T-helper 17 cell (primary cell): ENCODE results near the gene EPB41L4B. TPM values are rescaled to one million over a fixed set of nuclear protein-coding genes. Genes with fewer than 3 reads are reported as not detected.

Experiments used
- ATAC-seq: fragments of 150-1000 bp; cut with Tn5 transposase; 2 replicates; pipeline ENCODE4 v1.10.0; 2021; ENCODE audit warnings: mild to moderate bottlenecking, moderate library complexity
- DNase-seq, 3 donors: peaks; one replicate each; pipeline versions ENCODE4 v3.0.0 to v3.0.0-alpha.2; 2020 to 2021
- H3K9me3 ChIP-seq: one replicate; pipeline ENCODE4 v1.7.0; 2013; ENCODE audit warnings: low read length, mild to moderate bottlenecking; ENCODE audit not compliant: control insufficient read depth, poor library complexity, severe bottlenecking
- H3K27ac Mint-ChIP-seq: one replicate; pipeline ENCODE4 v1.8.0; 2022; ENCODE audit warnings: mild to moderate bottlenecking, moderate library complexity, mixed read lengths
- H3K27me3 Mint-ChIP-seq: one replicate; pipeline ENCODE4 v1.8.0; 2022; ENCODE audit warnings: mixed read lengths
- H3K36me3 Mint-ChIP-seq: one replicate; pipeline ENCODE4 v1.8.0; 2022; ENCODE audit warnings: low read depth, mixed read lengths
- H3K4me1 Mint-ChIP-seq: one replicate; pipeline ENCODE4 v1.8.0; 2022; ENCODE audit warnings: mild to moderate bottlenecking, mixed read lengths
- H3K4me3 Mint-ChIP-seq: one replicate; pipeline ENCODE4 v1.8.0; 2022; ENCODE audit warnings: mild to moderate bottlenecking, moderate library complexity, mixed read lengths
- total RNA-seq, 4 donors: library from RNA in 2 of 4; stranded (reverse) in 2 of 4; gene quantifications; one replicate each; pipeline ENCODE4 v1.2.3 and lab custom pipeline; 2022 to 2026

EPB41L4B gene
- total RNA-seq, 2 donors from 2014 or later = not detected

DNA sequence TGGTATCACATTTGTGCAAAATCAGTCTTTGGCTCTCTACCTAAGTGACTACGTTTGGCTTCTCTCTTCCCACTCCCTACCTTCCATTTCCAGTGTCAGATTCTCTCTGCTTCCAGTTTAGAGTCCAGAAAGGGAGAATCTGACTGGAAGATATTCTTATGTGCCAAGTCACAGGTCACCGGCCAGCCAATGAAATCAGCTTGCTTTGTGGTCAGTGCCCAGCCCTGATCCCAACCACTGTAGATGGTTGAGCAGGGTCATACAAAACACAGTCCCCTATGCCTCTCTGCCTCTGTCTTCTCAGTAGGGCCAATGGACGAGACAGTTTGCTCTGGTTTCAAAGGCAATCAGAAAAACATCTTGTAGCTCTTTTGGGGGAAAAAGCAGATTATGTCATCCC is 15.6 kb upstream of the EPB41L4B start:
- DNase-seq (no peak), ATAC-seq (no peak)
- no peaks in the 10 kb centered on the region for H3K36me3 Mint-ChIP-seq
- H3K4me3 Mint-ChIP-seq = no peak overlapping the region
- H3K4me1 Mint-ChIP-seq = peaks cover 2% of the 10 kb centered on the region
- H3K9me3 ChIP-seq = no peaks in the 10 kb centered on the region
- peaks cover 21% of the 10 kb centered on the region for H3K27me3 Mint-ChIP-seq
- no peak overlapping the region for H3K27ac Mint-ChIP-seq

DNA sequence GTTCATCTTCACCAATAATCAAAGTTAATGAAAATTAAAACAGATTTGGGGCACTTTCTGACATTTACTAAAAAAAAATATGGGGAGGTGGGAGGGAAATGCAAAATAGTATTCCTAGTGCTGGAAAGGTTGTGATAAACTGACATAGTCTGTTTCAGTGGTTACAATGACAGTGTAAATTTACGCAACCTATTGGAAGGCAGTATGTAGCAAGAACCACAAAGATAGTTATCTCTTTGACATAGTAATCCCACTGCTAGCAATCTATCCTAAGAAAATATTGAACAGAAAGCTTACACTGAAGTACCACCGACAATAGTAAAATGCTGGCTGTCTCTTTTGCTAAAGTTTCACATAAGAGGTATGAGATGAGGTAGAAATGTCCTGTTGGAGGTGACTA is 15.1 kb upstream of the EPB41L4B start:
- ATAC-seq (no peak), DNase-seq (no peak)
- Mint-ChIP-seq H3K4me3 (no peak overlapping the region), H3K36me3 (no peaks in the 10 kb centered on the region), H3K4me1 (peaks cover 2% of the 10 kb centered on the region), H3K27ac (no peak overlapping the region), H3K27me3 (peaks cover 26% of the 10 kb centered on the region)
- no peaks in the 10 kb centered on the region for H3K9me3 ChIP-seq

DNA sequence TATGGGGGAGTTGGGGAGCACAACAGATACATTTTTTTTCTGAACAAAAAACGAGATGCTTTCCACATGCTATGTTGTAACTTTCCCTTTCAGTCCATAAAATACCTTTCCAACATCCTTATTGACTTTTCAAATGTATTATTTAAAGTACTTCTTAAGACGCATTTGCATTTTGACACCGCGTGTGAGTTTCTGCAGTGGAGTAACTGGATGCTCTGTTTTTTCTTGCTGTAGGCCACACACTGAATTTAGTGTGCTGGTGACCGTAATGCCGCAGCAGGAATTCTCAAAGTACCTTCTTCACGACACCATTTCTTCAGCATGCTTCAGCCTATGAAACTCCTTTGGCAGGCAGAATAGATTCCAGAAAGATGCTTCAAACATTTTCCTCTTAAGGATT is 14.3 kb upstream of the EPB41L4B start:
- no peaks in the 10 kb centered on the region for H3K9me3 ChIP-seq
- no peak for DNase-seq
- Mint-ChIP-seq H3K4me3 (no peak overlapping the region), H3K27ac (no peak overlapping the region), H3K4me1 (peaks cover 2% of the 10 kb centered on the region), H3K27me3 (peaks cover 27% of the 10 kb centered on the region), H3K36me3 (no peaks in the 10 kb centered on the region)
- ATAC-seq = no peak

DNA sequence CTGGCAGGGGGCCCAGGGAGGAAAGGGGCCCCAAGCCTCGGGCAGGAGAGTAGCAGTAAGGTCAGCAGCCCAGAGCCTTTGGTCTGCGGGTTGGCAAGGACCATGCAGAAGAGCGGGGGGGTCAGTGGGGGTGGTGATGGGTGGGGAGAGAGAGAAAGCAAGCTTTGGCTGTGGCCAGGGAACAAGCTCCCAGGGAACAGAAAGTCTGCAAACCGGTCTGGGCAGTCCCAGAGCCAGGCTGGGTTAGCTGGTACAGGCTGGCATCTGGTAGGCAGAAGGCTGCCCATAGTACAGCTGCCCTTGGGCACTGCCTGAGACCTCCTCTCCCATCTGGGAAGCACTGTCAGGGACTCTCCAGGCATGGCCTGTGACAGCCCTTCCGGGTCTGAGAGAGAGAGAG is 10.5 kb upstream of the EPB41L4B start:
- DNase-seq = no peak
- no peak overlapping the region for H3K4me3 Mint-ChIP-seq
- H3K36me3 Mint-ChIP-seq = no peaks in the 10 kb centered on the region
- no peak overlapping the region for H3K27ac Mint-ChIP-seq
- H3K27me3 Mint-ChIP-seq = peaks cover 44% of the 10 kb centered on the region
- H3K9me3 ChIP-seq = no peaks in the 10 kb centered on the region
- no peak for ATAC-seq
- H3K4me1 Mint-ChIP-seq = peaks cover 2% of the 10 kb centered on the region

GRCh38 chr9:109329638-109330258 is 8.9 kb upstream of the EPB41L4B start:
- no peak for ATAC-seq
- no peaks in the 10 kb centered on the region for H3K9me3 ChIP-seq
- Mint-ChIP-seq H3K4me1 (peaks cover 2% of the 10 kb centered on the region), H3K4me3 (no peak overlapping the region), H3K27me3 (peaks cover 46% of the 10 kb centered on the region), H3K27ac (no peak overlapping the region), H3K36me3 (no peaks in the 10 kb centered on the region)
- DNase-seq = no peak

DNA sequence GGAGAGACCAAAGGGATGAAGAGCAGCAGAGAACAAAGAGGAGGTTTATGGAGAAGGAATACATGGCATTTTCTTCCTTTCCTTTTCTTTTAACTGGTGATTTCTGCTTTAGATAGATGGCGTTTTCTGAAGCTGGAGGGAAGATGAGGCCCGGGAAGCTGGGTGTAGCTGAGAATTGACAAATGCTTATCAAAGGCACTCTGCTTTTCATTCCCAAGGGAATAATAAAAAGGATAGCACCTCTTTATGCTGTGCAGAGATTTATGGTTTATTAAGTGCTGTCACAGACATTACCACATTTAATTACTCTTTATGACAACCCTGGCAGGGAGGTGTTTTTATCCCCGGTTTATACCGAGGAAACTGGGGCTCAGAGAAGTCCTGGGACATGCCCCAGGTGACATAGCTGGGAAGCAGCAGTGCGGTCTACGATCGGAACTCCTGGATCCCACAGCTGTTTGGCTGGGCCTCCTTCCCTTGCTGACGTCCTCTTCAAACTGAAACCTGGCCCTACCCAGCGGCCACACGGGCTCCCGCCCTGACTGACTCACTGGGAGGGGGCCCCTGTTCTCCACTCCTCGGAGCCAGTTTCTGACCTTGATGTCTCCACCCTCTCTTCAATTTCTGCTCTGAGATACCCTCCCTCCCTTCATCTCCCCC is 8.2 kb upstream of the EPB41L4B start:
- ATAC-seq (no peak), DNase-seq (no peak)
- no peak overlapping the region for H3K4me3 Mint-ChIP-seq
- no peaks in the 10 kb centered on the region for H3K9me3 ChIP-seq
- peaks cover 50% of the 10 kb centered on the region for H3K27me3 Mint-ChIP-seq
- H3K27ac Mint-ChIP-seq = no peak overlapping the region
- no peaks in the 10 kb centered on the region for H3K36me3 Mint-ChIP-seq
- H3K4me1 Mint-ChIP-seq = peaks cover 2% of the 10 kb centered on the region

GRCh38 chr9:109325089-109325488 is 4.2 kb upstream of the EPB41L4B start:
- H3K9me3 ChIP-seq = no peaks in the 10 kb centered on the region
- no peak overlapping the region for H3K4me3 Mint-ChIP-seq
- H3K36me3 Mint-ChIP-seq = peaks cover 2% of the 10 kb centered on the region
- peaks cover 57% of the 10 kb centered on the region for H3K27me3 Mint-ChIP-seq
- no peak overlapping the region for H3K27ac Mint-ChIP-seq
- H3K4me1 Mint-ChIP-seq = no peaks in the 10 kb centered on the region
- DNase-seq (no peak), ATAC-seq (no peak)

GRCh38 chr9:109323771-109324170 is 2.9 kb upstream of the EPB41L4B start:
- ATAC-seq (no peak), DNase-seq (no peak)
- H3K27ac Mint-ChIP-seq = no peak overlapping the region
- H3K4me3 Mint-ChIP-seq = no peak overlapping the region
- H3K27me3 Mint-ChIP-seq = peaks cover 57% of the 10 kb centered on the region
- no peaks in the 10 kb centered on the region for H3K9me3 ChIP-seq
- H3K4me1 Mint-ChIP-seq = no peaks in the 10 kb centered on the region
- peaks cover 2% of the 10 kb centered on the region for H3K36me3 Mint-ChIP-seq

DNA sequence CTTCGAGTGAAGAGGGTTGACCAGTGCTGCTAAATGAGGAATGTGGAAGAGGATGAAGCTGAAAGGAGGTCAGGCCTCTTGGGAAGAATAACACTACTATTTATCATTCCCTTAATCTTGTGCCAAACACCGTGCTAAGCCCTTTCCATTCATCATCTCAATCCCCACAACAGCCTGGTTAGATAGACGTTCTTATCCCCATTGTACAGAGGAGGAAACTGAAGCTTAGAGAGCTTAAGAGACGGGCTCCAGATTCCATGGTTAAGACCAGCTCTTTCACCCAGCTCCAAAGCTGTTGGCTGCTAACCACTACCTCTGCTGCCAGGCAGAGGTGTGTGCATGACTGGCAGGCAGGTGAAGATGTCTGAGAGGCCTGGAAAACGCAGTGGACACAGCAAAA is 868 bp upstream of the EPB41L4B start:
- Mint-ChIP-seq H3K4me3 (no peak overlapping the region), H3K27me3 (peaks cover 64% of the 10 kb centered on the region), H3K27ac (no peak overlapping the region), H3K36me3 (peaks cover 5% of the 10 kb centered on the region), H3K4me1 (peaks cover 4% of the 10 kb centered on the region)
- no peaks in the 10 kb centered on the region for H3K9me3 ChIP-seq
- DNase-seq (no peak), ATAC-seq (no peak)

GRCh38 chr9:109320331-109320741 is 523 bp downstream of the EPB41L4B start:
- Mint-ChIP-seq H3K27me3 (peaks cover 69% of the 10 kb centered on the region), H3K4me3 (no peak overlapping the region), H3K27ac (no peak overlapping the region), H3K4me1 (peaks cover 4% of the 10 kb centered on the region), H3K36me3 (peaks cover 8% of the 10 kb centered on the region)
- DNase-seq (no peak), ATAC-seq (no peak)
- no peaks in the 10 kb centered on the region for H3K9me3 ChIP-seq

DNA sequence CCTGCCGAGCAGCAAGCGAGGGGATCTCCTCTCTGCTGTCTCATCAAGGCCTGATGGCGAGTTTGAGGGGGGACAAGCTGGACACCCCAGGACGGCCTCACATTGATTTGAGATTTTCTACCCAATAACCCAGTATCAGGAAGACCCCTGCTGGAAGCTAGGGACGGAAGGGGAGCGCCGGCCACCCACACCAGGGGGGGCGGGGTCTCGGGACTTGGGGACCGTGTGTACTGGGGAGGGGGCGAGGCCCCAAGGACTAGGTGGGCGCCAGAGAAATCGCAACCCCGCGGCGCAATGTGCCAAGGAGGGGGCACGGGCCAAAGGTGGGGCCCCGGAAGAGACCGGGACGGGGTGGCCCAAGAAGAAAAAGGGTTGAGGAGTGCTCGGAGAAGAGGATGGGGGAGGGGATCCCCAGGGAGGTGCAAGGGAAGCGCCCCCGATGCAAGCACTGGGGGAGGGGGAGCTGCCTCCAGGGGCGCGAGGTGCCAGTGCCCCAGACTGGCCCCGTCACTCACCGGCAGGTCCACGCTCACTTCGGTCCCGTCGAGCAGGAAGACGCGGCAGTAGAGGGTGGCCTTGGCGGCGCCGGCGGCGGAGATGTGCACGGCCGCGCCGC is 1.1 kb downstream of the EPB41L4B start:
- no peak for ATAC-seq
- Mint-ChIP-seq H3K36me3 (peaks cover 8% of the 10 kb centered on the region), H3K4me3 (peak overlapping the region; percentile 83), H3K27ac (no peak overlapping the region), H3K27me3 (peaks cover 75% of the 10 kb centered on the region), H3K4me1 (peaks cover 4% of the 10 kb centered on the region)
- DNase-seq = no peak
- H3K9me3 ChIP-seq = no peaks in the 10 kb centered on the region

DNA sequence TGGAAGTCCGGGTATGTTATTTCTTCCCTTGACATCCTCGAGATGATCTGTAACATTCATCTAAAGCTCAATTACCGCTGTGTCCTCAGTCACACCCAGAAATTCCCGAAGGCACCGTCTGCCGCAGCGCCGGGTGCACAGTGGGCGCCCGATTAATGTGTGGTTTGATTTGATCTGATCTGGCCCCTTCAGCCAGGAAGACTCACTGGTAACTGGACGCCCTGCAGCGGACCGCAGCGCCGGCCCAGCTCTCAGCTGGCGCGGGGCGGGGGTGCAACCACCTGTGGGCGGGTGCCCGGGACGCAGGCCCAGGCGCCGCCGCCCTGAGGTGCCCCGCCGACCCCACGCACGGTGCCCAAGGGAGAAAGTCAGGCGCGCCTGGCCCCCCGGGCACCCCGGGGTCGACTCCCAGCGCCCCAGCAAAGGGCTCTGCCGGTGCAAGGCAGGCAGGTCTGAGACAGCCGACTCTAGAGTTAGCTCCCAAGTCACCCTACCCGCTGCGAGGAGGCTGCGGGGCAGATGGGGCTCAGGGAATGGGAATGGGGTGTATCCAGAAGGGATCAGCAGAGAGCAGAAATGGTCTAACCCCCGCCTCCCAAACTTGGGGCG is 1.7 kb downstream of the EPB41L4B start:
- DNase-seq = no peak
- Mint-ChIP-seq H3K4me3 (peak overlapping the region; percentile 83), H3K4me1 (peaks cover 4% of the 10 kb centered on the region), H3K36me3 (peaks cover 8% of the 10 kb centered on the region), H3K27ac (no peak overlapping the region), H3K27me3 (peaks cover 71% of the 10 kb centered on the region)
- ATAC-seq = no peak
- H3K9me3 ChIP-seq = no peaks in the 10 kb centered on the region

DNA sequence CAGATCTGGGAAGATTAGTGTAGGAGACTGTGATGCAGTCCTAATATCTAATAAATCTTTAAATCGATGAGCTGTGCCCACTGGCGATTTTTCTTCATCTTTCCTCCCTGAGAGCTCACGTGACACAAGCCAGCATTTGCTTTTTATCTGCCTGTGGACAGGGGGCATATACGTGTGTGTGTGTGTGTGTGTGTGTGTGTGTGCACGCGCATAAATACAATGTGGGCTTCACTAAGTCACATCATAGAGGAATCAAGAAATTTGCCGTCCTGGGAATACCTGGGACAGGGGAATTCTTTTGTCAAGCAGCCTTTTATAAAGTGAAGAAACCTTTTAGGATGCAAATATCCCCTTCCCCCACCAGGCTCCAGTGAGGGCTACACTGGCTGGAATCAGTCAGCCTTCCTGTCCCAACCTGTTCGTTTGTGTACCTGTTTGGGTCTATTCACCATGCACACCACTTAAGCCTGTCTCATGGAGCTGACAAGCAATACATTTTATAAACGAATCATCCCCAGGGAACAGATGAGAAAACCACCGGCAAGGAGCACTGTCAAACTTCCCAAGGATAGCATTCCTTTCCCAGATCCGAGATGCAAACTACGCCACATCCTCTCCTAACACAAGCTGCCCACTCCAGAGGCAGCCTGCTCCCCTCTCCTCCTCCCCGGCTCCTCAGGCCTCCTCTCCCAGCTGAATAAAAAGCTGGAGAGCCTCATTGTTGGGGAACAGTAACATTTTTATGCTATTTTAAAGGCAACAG is 2.7 kb downstream of the EPB41L4B start:
- H3K27me3 Mint-ChIP-seq = peaks cover 70% of the 10 kb centered on the region
- peaks cover 8% of the 10 kb centered on the region for H3K36me3 Mint-ChIP-seq
- H3K4me3 Mint-ChIP-seq = peak overlapping the region; percentile 50
- no peak for ATAC-seq
- no peak for DNase-seq
- no peaks in the 10 kb centered on the region for H3K9me3 ChIP-seq
- peaks cover 4% of the 10 kb centered on the region for H3K4me1 Mint-ChIP-seq
- no peak overlapping the region for H3K27ac Mint-ChIP-seq
